A673 (cell line): ENCODE data around the gene BLVRB. TPM values are rescaled to one million over a fixed set of nuclear protein-coding genes. Genes with fewer than 3 reads are reported as not detected.
"Not testable (repeated sequence)": the region's sequence is repeated elsewhere in the genome, so short reads cannot be mapped to it uniquely, and the experiment has no call there.

ENCODE experiments used
- BruUV-seq: library from RNA; stranded (reverse); fragments of 400-500 nt; replicated peaks from 2 replicates; lab custom pipeline; 2021; lab: Mats Ljungman, UMichigan
- CTCF ChIA-PET: fragments of 300-600 bp; sonication (Branson Sonifier 250); formaldehyde crosslinking; loops from one replicate; lab custom pipeline; 2022; ENCODE audit warnings: antibody characterized with exemption; lab: Charles Lee
- POLR2A ChIA-PET: fragments of 300-600 bp; sonication (Branson Sonifier 250); formaldehyde crosslinking; loops from one replicate; lab custom pipeline; 2022; ENCODE audit warnings: antibody characterized with exemption; ENCODE audit not compliant: low non-redundant PET; lab: Charles Lee
- DNase-seq: peaks from one replicate; pipeline ENCODE4 v3.0.0-alpha.2; 2015; ENCODE audit warnings: low spot score
- H3K27ac ChIP-seq: fragments of 200-600 bp; sonication (generic); 2 replicates; pipeline ENCODE4 v1.5.1; 2016; ENCODE audit warnings: mixed run types, low read depth, mild to moderate bottlenecking, mixed read lengths, antibody characterized with exemption, low read length; ENCODE audit not compliant: poor library complexity, severe bottlenecking
- H3K27me3 ChIP-seq: fragments of 200-600 bp; sonication (generic); replicated peaks from 2 replicates; pipeline ENCODE4 v1.6.1; 2017; ENCODE audit warnings: mixed run types, low read depth, mild to moderate bottlenecking, mixed read lengths, antibody characterized with exemption, low read length; ENCODE audit not compliant: insufficient read depth, poor library complexity
- H3K36me3 ChIP-seq: fragments of 200-600 bp; sonication (generic); 2 replicates; pipeline ENCODE4 v1.6.1; 2016; ENCODE audit warnings: mixed run types, mild to moderate bottlenecking, mixed read lengths, antibody characterized with exemption, low read length; ENCODE audit not compliant: insufficient read depth, poor library complexity, severe bottlenecking
- H3K4me1 ChIP-seq: fragments of 200-600 bp; sonication (generic); 2 replicates; pipeline ENCODE4 v1.6.1; 2017; ENCODE audit warnings: mixed run types, mild to moderate bottlenecking, mixed read lengths, antibody characterized with exemption, low read length; ENCODE audit not compliant: insufficient read depth, poor library complexity, severe bottlenecking
- H3K4me3 ChIP-seq: fragments of 200-600 bp; sonication (generic); 2 replicates; pipeline ENCODE4 v1.5.1; 2016; ENCODE audit warnings: low read depth, mixed run types, mild to moderate bottlenecking, mixed read lengths, low read length; ENCODE audit not compliant: poor library complexity, severe bottlenecking
- H3K9me3 ChIP-seq: fragments of 200-600 bp; sonication (generic); 2 replicates; pipeline ENCODE4 v1.6.1; 2016; ENCODE audit warnings: mixed run types, low read depth, mild to moderate bottlenecking, mixed read lengths, antibody characterized with exemption, low read length; ENCODE audit not compliant: poor library complexity, severe bottlenecking
- CTCF ChIP-seq: fragments of 300-800, 200-600 bp; sonication (generic); conservative IDR thresholded peaks from 2 replicates; pipeline ENCODE4 v1.5.1; 2017; ENCODE audit warnings: low read depth, mild to moderate bottlenecking, antibody characterized with exemption, low read length, moderate library complexity, mixed read lengths
- EZH2 ChIP-seq: fragments of 200-600 bp; sonication (generic); IDR thresholded peaks from 2 replicates; pipeline ENCODE4 v1.6.1; 2017; ENCODE audit warnings: borderline replicate concordance, low read depth, mild to moderate bottlenecking, mixed read lengths, antibody characterized with exemption, low read length; ENCODE audit not compliant: poor library complexity, severe bottlenecking
- intact Hi-C: fragments of 100-400 bp; cut with micrococcal nuclease; formaldehyde crosslinking; loops from one replicate; pipeline ENCODE4 v1.10.0; 2022; ENCODE audit not compliant: unreplicated experiment
- total RNA-seq: library from RNA; stranded (reverse); gene quantifications from 2 replicates; pipeline ENCODE4 v1.2.3, GENCODE V29; 2021

The BLVRB gene
- total RNA-seq, 1 experiment from 2014 or later: 36.1 TPM

- intact Hi-C loops: no loop called here
- Histone ChIP-seq H3K4me1 (peaks cover 5% of the 10 kb centered on the region), H3K36me3 (no peaks in the 10 kb centered on the region), H3K4me3 (no peak overlapping the region), H3K27me3 (no peaks in the 10 kb centered on the region), H3K9me3 (no peaks in the 10 kb centered on the region), H3K27ac (no peak overlapping the region)
- no peak for DNase-seq
- BruUV-seq: no TSS peak
- ChIA-PET CTCF (no interaction called here), POLR2A (no interaction called here)
- TF ChIP-seq CTCF (no peak), EZH2 (no peak)
These were observed 55.5 kb downstream of the BLVRB start for GRCh38 chr19:40410030-40410389.

GRCh38 chr19:40408598-40408925 lies 57.0 kb downstream of the BLVRB start:
- H3K4me1 ChIP-seq, BruUV-seq, H3K27ac ChIP-seq, H3K27me3 ChIP-seq, intact Hi-C loops, H3K36me3 ChIP-seq, H3K9me3 ChIP-seq, DNase-seq, H3K4me3 ChIP-seq: not testable (repeated sequence)
- POLR2A ChIA-PET: interaction anchor here (0.5 kb wide), 1 partner anchor 24 kb away, joined by 3 read pairs; no protein-coding TSS in a partner anchor
- CTCF ChIA-PET: interaction anchor here (2.5 kb wide), 1 partner anchor 12 kb away, joined by 14 read pairs; no protein-coding TSS in a partner anchor

GRCh38 chr19:40407714-40408597 lies 57.6 kb downstream of the BLVRB start:
- no peaks in the 10 kb centered on the region for H3K9me3 ChIP-seq
- H3K36me3 ChIP-seq: no peaks in the 10 kb centered on the region
- no peaks in the 10 kb centered on the region for H3K27me3 ChIP-seq
- DNase-seq: no peak
- no TSS peak for BruUV-seq
- no peaks in the 10 kb centered on the region for H3K4me1 ChIP-seq
- intact Hi-C loops: no loop called here
- H3K4me3 ChIP-seq: no peak overlapping the region
- ChIA-PET POLR2A (interaction anchor here (0.5 kb wide), 1 partner anchor 25 kb away, joined by 3 read pairs; no protein-coding TSS in a partner anchor), CTCF (interaction anchor here (2.5 kb wide), 1 partner anchor 13 kb away, joined by 14 read pairs; no protein-coding TSS in a partner anchor)
- no peak overlapping the region for H3K27ac ChIP-seq
- no peak for TF ChIP-seq CTCF
- TF ChIP-seq EZH2: no peak
